Neuronal stem cell (in vitro differentiated cells): ENCODE data around the gene CDCP2. TPM values are rescaled to one million over a fixed set of nuclear protein-coding genes. Genes with fewer than 3 reads are reported as not detected.
A peak's percentile ranks its signal among the peaks of the same experiment; 100 is the strongest.

Source experiments
- DNase-seq: peaks from one replicate; pipeline ENCODE4 v3.0.0-alpha.2; 2013; ENCODE audit warnings: low spot score
- H2AFZ ChIP-seq: one replicate; pipeline ENCODE4 v1.6.1; 2013; ENCODE audit warnings: mild to moderate bottlenecking, low read length, inconsistent platforms
- H2AK5ac ChIP-seq: 2 replicates; pipeline ENCODE4 v1.6.1; 2013; ENCODE audit warnings: low read depth, mild to moderate bottlenecking, inconsistent platforms, low read length, moderate library complexity, mixed read lengths
- H2BK120ac ChIP-seq: 2 replicates; pipeline ENCODE4 v1.6.1; 2013; ENCODE audit warnings: low read depth, mild to moderate bottlenecking, inconsistent platforms, low read length, moderate library complexity, mixed read lengths
- H2BK12ac ChIP-seq: one replicate; pipeline ENCODE4 v1.6.1; 2013; ENCODE audit warnings: low read length, inconsistent platforms
- H2BK15ac ChIP-seq: 2 replicates; pipeline ENCODE4 v1.6.1; 2013; ENCODE audit warnings: mild to moderate bottlenecking, low read length, inconsistent platforms, mixed read lengths
- H2BK5ac ChIP-seq: one replicate; pipeline ENCODE4 v1.6.1; 2013; ENCODE audit warnings: inconsistent platforms, mild to moderate bottlenecking, low read length, moderate library complexity
- H3K14ac ChIP-seq: one replicate; pipeline ENCODE4 v1.6.1; 2013; ENCODE audit warnings: low read length, inconsistent platforms
- H3K18ac ChIP-seq: 2 replicates; pipeline ENCODE4 v1.6.1; 2013; ENCODE audit warnings: low read length, inconsistent platforms
- H3K23ac ChIP-seq: 2 replicates; pipeline ENCODE4 v1.6.1; 2013; ENCODE audit warnings: low read depth, mild to moderate bottlenecking, mixed read lengths, low read length, inconsistent platforms; ENCODE audit not compliant: poor library complexity
- H3K27ac ChIP-seq: replicated peaks from 3 replicates; pipeline ENCODE4 v1.5.1; 2013; ENCODE audit warnings: low read length, inconsistent platforms
- H3K27me3 ChIP-seq, 3 experiments: 2 replicates each; pipeline ENCODE4 v1.6.1; 2013; ENCODE audit warnings: low read length in 3 of 3, mild to moderate bottlenecking in 2 of 3, inconsistent platforms in 1 of 3, low read depth in 1 of 3, mixed read lengths in 1 of 3, moderate library complexity in 1 of 3; ENCODE audit not compliant: control insufficient read depth in 3 of 3, insufficient read depth in 3 of 3
- H3K36me3 ChIP-seq, 2 donors: replicated peaks in 1 of 2; 2 replicates each; pipeline ENCODE4 v1.6.1; 2013; ENCODE audit warnings: low read length in 2 of 2; ENCODE audit not compliant: control insufficient read depth in 2 of 2, insufficient read depth in 2 of 2
- H3K4ac ChIP-seq: 2 replicates; pipeline ENCODE4 v1.6.1; 2013; ENCODE audit warnings: inconsistent platforms, mild to moderate bottlenecking, low read length, moderate library complexity
- H3K4me1 ChIP-seq, 2 donors: 1 replicate in 1 of 2; 2 replicates in 1 of 2; pipeline ENCODE4 v1.6.1; 2013; ENCODE audit warnings: low read length in 2 of 2, low read depth in 1 of 2; ENCODE audit not compliant: control insufficient read depth in 2 of 2, insufficient read depth in 1 of 2
- H3K4me2 ChIP-seq: one replicate; pipeline ENCODE4 v1.6.1; 2013; ENCODE audit warnings: mild to moderate bottlenecking, low read length, inconsistent platforms; ENCODE audit not compliant: insufficient read depth, poor library complexity, severe bottlenecking
- H3K4me3 ChIP-seq, 2 donors: 2 replicates each; pipeline ENCODE4 v1.5.1; 2013; ENCODE audit warnings: low read length in 2 of 2, mild to moderate bottlenecking in 2 of 2, inconsistent platforms in 1 of 2, moderate library complexity in 1 of 2
- H3K79me1 ChIP-seq: one replicate; pipeline ENCODE4 v1.6.1; 2013; ENCODE audit warnings: low read depth, mild to moderate bottlenecking, inconsistent platforms, low read length, moderate library complexity
- H3K9ac ChIP-seq: one replicate; pipeline ENCODE4 v1.6.1; 2013; ENCODE audit warnings: mild to moderate bottlenecking, low read depth, low read length, inconsistent platforms; ENCODE audit not compliant: poor library complexity
- H3K9me3 ChIP-seq, 2 donors: replicated peaks in 1 of 2; 2 replicates each; pipeline versions ENCODE3 to v1.6.1; 2013; ENCODE audit warnings: low read length in 2 of 2, mild to moderate bottlenecking in 2 of 2, inconsistent platforms in 1 of 2, low read depth in 1 of 2, mixed read lengths in 1 of 2, moderate library complexity in 1 of 2; ENCODE audit not compliant: control insufficient read depth in 2 of 2, insufficient read depth in 1 of 2
- H4K8ac ChIP-seq: one replicate; pipeline ENCODE4 v1.6.1; 2013; ENCODE audit warnings: low read depth, mild to moderate bottlenecking, inconsistent platforms, low read length, moderate library complexity
- H4K91ac ChIP-seq: one replicate; pipeline ENCODE4 v1.6.1; 2013; ENCODE audit warnings: low read length, low read depth, mild to moderate bottlenecking, inconsistent platforms; ENCODE audit not compliant: poor library complexity
- WGBS, 2 donors: extraction: QIAGEN DNeasy Blood & Tissue Kit; methylation state at CpG; one replicate each; pipeline ENCODE4 v1.1.7; 2013; ENCODE audit warnings: missing lambda C conversion rate in 2 of 2, mixed read lengths in 1 of 2; ENCODE audit not compliant: insufficient read length in 2 of 2, insufficient replicate concordance in 1 of 2; ENCODE audit errors: extremely low coverage in 2 of 2; 5-methylcytosine and 5-hydroxymethylcytosine counted together
- polyA plus RNA-seq, 2 experiments: library from polyadenylated mRNA; stranded (reverse); fragments of 200-250 nt; gene quantifications; one replicate each; pipeline ENCODE4 v1.2.3, GENCODE V29; 2013

CDCP2 gene
- polyA plus RNA-seq (2013, experiment 1 of 2) = 0.03 TPM
- polyA plus RNA-seq (2013, experiment 2 of 2) = 0.03 TPM

DNA sequence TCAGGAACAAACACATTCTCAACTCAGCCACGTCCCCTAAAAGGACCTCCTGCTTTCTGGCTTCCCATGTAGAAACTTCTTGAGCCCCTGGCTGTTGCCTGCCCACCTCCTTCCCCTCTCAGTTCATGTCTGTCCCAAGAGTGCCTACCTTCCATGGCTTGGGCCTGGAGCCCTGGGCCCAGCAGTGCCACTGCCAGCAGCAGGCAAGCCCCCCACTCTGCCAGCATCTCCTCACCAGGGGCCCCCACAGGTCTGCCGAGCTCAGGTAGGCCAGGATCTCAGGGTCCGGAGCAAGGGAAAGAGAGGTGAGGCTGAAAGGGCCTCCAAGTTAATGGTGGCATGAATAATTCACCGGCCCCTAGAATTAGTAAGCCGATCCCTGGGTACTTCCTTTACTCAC lies at the start of gene CDCP2:
Gene CDCP2 (minus strand): TSS at position 305 of the 400 bp plus-strand sequence. CDS start 78 bp downstream, at position 227.
- peak within 1 kb of the TSS; percentile 4 for H3K18ac ChIP-seq
- H3K27me3 ChIP-seq = peaks cover 0 to 3% (median 0%) of the 10 kb centered on the region in 3 experiments
- no peak within 1 kb of the TSS for H2BK120ac ChIP-seq
- H3K4ac ChIP-seq = no peak within 1 kb of the TSS
- no peak within 1 kb of the TSS for H3K4me2 ChIP-seq
- H3K9me3 ChIP-seq = peaks cover 0 to 4% of the 10 kb centered on the region in 2 donors
- no peak within 1 kb of the TSS for H3K23ac ChIP-seq
- H3K36me3 ChIP-seq = no peaks in the 10 kb centered on the region
- H2BK5ac ChIP-seq = no peak within 1 kb of the TSS
- H2AFZ ChIP-seq = peak within 1 kb of the TSS; percentile 64
- H2BK15ac ChIP-seq = no peak within 1 kb of the TSS
- no peaks in the 10 kb centered on the region for H3K79me1 ChIP-seq
- no peak within 1 kb of the TSS for H4K91ac ChIP-seq
- no peak within 1 kb of the TSS for H2BK12ac ChIP-seq
- peak within 1 kb of the TSS; percentile 22 for H3K14ac ChIP-seq
- H3K4me3 ChIP-seq = peak within 1 kb of the TSS in 1 of 2 donors; percentile 23
- DNase-seq = no peak
- peaks cover 7 to 13% of the 10 kb centered on the region in 2 donors for H3K4me1 ChIP-seq
- no peak within 1 kb of the TSS for H2AK5ac ChIP-seq
- no peak within 1 kb of the TSS for H3K27ac ChIP-seq
- WGBS, 2 donors = no CpG with 5 or more reads among the region's 5 CpGs
- no peak within 1 kb of the TSS for H3K9ac ChIP-seq
- H4K8ac ChIP-seq = no peak within 1 kb of the TSS

DNA sequence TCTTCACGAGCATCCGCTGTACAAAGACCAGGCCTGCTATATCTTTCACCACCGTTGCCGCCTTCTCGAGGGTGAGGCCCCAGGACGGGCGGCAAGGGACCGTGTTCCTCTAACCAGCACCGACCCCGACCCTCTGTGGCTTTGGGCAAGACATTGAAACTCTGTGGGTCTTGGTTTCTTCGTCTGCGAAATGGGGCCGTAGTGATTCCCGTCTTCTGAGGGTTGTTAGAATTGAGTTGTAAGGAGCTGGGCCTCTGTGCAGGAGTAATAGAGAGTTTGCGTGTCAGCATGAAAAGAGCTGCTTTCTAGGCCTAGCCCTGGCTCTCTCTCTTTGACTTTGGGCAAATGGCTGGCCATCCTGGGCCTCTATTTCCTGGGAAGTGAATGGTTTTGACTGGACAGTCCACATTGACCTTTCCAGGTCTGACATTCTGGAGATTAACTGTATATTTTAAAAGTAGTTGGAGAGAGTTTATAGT lies 47.8 kb upstream of the CDCP2 start:
- DNase-seq = no peak
- peaks cover 5% of the 10 kb centered on the region for H3K79me1 ChIP-seq
- H3K14ac ChIP-seq = peak overlapping the region; percentile 10
- peaks cover 8 to 46% of the 10 kb centered on the region in 2 donors for H3K36me3 ChIP-seq
- H3K9ac ChIP-seq = peak overlapping the region; percentile 89
- peak overlapping the region; percentile 40 for H3K18ac ChIP-seq
- H2BK120ac ChIP-seq = no peak overlapping the region
- no peak overlapping the region for H2BK12ac ChIP-seq
- peak overlapping the region; percentile 86 for H2AFZ ChIP-seq
- peak overlapping the region; percentile 83 for H3K4me2 ChIP-seq
- no peak overlapping the region for H2BK15ac ChIP-seq
- no peak overlapping the region for H4K8ac ChIP-seq
- H3K23ac ChIP-seq = peak overlapping the region; percentile 61
- H3K27me3 ChIP-seq = no peaks in the 10 kb centered on the region
- H3K27ac ChIP-seq = no peak overlapping the region
- no peaks in the 10 kb centered on the region for H3K9me3 ChIP-seq
- no peak overlapping the region for H2AK5ac ChIP-seq
- no peak overlapping the region for H2BK5ac ChIP-seq
- H3K4me1 ChIP-seq = peaks cover 9 to 13% of the 10 kb centered on the region in 2 donors
- H3K4me3 ChIP-seq = peak overlapping the region; percentile 67 to 95
- no peak overlapping the region for H3K4ac ChIP-seq
- no peak overlapping the region for H4K91ac ChIP-seq
- no CpG with 5 or more reads among the region's 15 CpGs for WGBS, 2 donors

DNA sequence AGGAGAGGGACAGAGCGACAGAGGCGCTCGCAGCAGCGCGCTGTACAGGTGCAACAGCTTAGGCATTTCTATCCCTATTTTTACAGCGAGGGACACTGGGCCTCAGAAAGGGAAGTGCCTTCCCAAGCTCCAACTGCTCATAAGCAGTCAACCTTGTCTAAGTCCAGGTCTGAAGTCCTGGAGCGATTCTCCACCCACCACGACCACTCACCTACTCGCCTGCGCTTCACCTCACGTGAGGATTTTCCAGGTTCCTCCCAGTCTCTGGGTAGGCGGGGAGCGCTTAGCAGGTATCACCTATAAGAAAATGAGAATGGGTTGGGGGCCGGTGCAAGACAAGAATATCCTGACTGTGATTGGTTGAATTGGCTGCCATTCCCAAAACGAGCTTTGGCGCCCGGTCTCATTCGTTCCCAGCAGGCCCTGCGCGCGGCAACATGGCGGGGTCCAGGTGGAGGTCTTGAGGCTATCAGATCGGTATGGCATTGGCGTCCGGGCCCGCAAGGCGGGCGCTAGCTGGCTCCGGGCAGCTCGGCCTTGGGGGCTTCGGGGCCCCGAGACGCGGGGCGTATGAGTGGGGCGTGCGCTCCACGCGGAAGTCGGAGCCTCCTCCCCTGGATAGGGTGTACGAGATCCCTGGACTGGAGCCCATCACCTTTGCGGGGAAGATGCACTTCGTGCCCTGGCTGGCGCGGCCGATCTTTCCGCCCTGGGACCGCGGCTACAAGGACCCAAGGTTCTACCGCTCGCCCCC lies 47.1 kb upstream of the CDCP2 start, which contains the start of the genes CYB5RL and MRPL37:
Gene CYB5RL (minus strand): TSS at position 266 of the 754 bp plus-strand sequence. CDS start 4,414 bp downstream, outside the sequence.
Gene MRPL37 (plus strand): TSS at position 403 of the 754 bp plus-strand sequence. CDS start 77 bp downstream, at position 480.
- Histone ChIP-seq H2AK5ac (no peak within 1 kb of the TSS), H3K4me2 (peak within 1 kb of the TSS; percentile 83), H3K27me3 (no peaks in the 10 kb centered on the region), H2BK12ac (no peak within 1 kb of the TSS), H4K91ac (no peak within 1 kb of the TSS), H3K18ac (peak within 1 kb of the TSS; percentile 40), H3K23ac (peak within 1 kb of the TSS; percentile 61), H3K4ac (no peak within 1 kb of the TSS), H3K79me1 (peaks cover 5% of the 10 kb centered on the region), H3K27ac (no peak within 1 kb of the TSS), H2BK120ac (no peak within 1 kb of the TSS), H2BK5ac (no peak within 1 kb of the TSS), H2AFZ (peak within 1 kb of the TSS; percentile 86), H3K4me1 (peaks cover 9 to 13% of the 10 kb centered on the region in 2 donors), H3K9ac (peak within 1 kb of the TSS; percentile 89), H2BK15ac (no peak within 1 kb of the TSS), H3K4me3 (peak within 1 kb of the TSS; percentile 67 to 95), H4K8ac (no peak within 1 kb of the TSS), H3K14ac (peak within 1 kb of the TSS; percentile 10), H3K36me3 (peaks cover 2 to 46% of the 10 kb centered on the region in 2 donors), H3K9me3 (no peaks in the 10 kb centered on the region)
- peak; percentile 94 for DNase-seq
- no CpG with 5 or more reads among the region's 51 CpGs for WGBS, 2 donors
